Ectodermal cell (in vitro differentiated cells): ENCODE results near the gene KCNQ2.

Experiments
- H3K27ac ChIP-seq: 2 replicates; pipeline ENCODE4 v1.7.0; 2013; ENCODE audit warnings: mild to moderate bottlenecking, low read depth, low read length; ENCODE audit not compliant: insufficient read depth, poor library complexity, severe bottlenecking
- H3K27me3 ChIP-seq: 2 replicates; pipeline ENCODE4 v1.7.0; 2013; ENCODE audit warnings: mild to moderate bottlenecking, low read length; ENCODE audit not compliant: insufficient read depth, control insufficient read depth, poor library complexity, severe bottlenecking
- H3K36me3 ChIP-seq: one replicate; pipeline ENCODE4 v1.7.0; 2013; ENCODE audit warnings: low read length; ENCODE audit not compliant: control insufficient read depth, insufficient read depth
- H3K4me1 ChIP-seq: one replicate; pipeline ENCODE4 v1.7.0; 2013; ENCODE audit warnings: low read length; ENCODE audit not compliant: control insufficient read depth, insufficient read depth
- H3K4me3 ChIP-seq: 2 replicates; pipeline ENCODE4 v1.7.0; 2013; ENCODE audit warnings: low read depth, low read length, control low read depth; ENCODE audit not compliant: insufficient read depth
- H3K9me3 ChIP-seq: 2 replicates; pipeline ENCODE4 v1.7.0; 2013; ENCODE audit warnings: mild to moderate bottlenecking, low read length, moderate library complexity; ENCODE audit not compliant: control insufficient read depth
- WGBS, 2 experiments: methylation state at CpG; one replicate each; pipeline ENCODE4 v1.1.7; 2013; ENCODE audit warnings: missing lambda C conversion rate in 2 of 2; 5-methylcytosine and 5-hydroxymethylcytosine counted together

Gene KCNQ2

GRCh38 chr20:63463400-63464288 is 8.8 kb downstream of the KCNQ2 start:
- Histone ChIP-seq H3K27me3 (no peaks in the 10 kb centered on the region), H3K4me3 (no peak overlapping the region), H3K36me3 (no peaks in the 10 kb centered on the region), H3K27ac (no peak overlapping the region), H3K9me3 (no peaks in the 10 kb centered on the region), H3K4me1 (peaks cover 24% of the 10 kb centered on the region)
- 76 to 81% methylated on average over 22 of the region's 22 CpGs for WGBS, 2 experiments

DNA sequence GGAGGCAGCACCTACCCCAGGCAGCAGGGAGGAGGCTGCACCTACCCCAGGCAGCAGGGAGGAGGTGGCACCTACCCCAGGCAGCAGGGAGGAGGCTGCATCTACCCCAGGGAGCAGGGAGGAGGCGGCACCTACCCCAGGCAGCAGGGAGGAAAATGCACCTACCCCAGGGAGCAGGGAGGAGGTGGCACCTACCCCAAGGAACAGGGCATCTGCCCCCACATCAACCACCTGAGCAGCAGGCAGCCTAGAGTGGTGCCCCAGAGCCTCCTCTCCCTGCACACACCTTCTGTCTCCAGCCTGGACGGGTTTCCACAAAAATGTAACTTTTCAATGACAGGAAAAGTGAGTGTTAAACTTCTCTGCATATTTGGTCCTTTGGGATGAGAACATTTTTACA is 10.2 kb downstream of the KCNQ2 start:
- no peaks in the 10 kb centered on the region for H3K27me3 ChIP-seq
- 76 to 91% methylated on average over 2 of the region's 2 CpGs for WGBS, 2 experiments

DNA sequence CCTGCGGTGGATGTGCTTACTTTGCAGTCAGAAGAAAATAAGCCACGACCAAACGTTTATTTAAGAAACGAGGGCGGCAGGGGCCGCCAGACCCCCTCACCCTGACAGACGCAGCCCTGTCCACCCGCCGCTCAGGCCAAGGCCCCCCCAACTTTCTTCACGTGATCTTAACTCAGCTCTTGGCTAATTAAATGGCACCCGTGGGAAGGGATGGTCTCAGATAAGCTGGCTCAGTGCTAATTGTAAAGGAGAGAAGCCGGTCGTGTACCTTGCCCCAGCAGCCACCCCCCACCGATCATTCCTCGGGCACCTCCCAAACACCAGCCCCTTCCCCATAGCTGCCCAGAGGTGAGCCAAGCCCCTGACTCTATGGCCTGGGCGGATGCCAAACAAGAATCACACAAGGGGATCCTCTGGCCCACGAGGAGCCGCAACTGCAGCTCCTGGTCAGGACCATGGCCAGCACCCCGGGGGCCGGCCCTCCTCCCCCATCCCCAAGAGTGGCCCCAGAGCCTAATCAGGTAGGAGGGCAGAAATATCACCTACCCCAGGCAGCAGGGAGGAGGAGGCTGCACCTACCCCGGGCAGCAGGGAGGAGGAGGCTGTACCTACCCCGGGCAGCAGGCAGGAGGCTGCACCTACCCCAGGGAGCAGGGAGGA is 11.2 kb downstream of the KCNQ2 start:
- Histone ChIP-seq H3K4me1 (peaks cover 24% of the 10 kb centered on the region), H3K27ac (no peak overlapping the region), H3K27me3 (no peaks in the 10 kb centered on the region), H3K4me3 (no peak overlapping the region), H3K9me3 (no peaks in the 10 kb centered on the region), H3K36me3 (no peaks in the 10 kb centered on the region)
- 74% methylated on average over 22 of the region's 22 CpGs for WGBS, 2 experiments

More for the DNA sequence above, 10.2 kb downstream of the KCNQ2 start:
- Histone ChIP-seq H3K36me3 (no peaks in the 10 kb centered on the region), H3K4me3 (no peak overlapping the region), H3K4me1 (peaks cover 24% of the 10 kb centered on the region), H3K27ac (no peak overlapping the region), H3K9me3 (no peaks in the 10 kb centered on the region)

- Histone ChIP-seq H3K27me3 (no peaks in the 10 kb centered on the region), H3K27ac (no peak overlapping the region), H3K4me1 (peaks cover 27% of the 10 kb centered on the region), H3K4me3 (no peak overlapping the region), H3K36me3 (no peaks in the 10 kb centered on the region), H3K9me3 (no peaks in the 10 kb centered on the region)
- 93 to 94% methylated on average over 17 of the region's 17 CpGs for whole genome bisulfite sequencing, 2 experiments
These were observed 13.4 kb downstream of the KCNQ2 start for GRCh38 chr20:63459070-63459380.

DNA sequence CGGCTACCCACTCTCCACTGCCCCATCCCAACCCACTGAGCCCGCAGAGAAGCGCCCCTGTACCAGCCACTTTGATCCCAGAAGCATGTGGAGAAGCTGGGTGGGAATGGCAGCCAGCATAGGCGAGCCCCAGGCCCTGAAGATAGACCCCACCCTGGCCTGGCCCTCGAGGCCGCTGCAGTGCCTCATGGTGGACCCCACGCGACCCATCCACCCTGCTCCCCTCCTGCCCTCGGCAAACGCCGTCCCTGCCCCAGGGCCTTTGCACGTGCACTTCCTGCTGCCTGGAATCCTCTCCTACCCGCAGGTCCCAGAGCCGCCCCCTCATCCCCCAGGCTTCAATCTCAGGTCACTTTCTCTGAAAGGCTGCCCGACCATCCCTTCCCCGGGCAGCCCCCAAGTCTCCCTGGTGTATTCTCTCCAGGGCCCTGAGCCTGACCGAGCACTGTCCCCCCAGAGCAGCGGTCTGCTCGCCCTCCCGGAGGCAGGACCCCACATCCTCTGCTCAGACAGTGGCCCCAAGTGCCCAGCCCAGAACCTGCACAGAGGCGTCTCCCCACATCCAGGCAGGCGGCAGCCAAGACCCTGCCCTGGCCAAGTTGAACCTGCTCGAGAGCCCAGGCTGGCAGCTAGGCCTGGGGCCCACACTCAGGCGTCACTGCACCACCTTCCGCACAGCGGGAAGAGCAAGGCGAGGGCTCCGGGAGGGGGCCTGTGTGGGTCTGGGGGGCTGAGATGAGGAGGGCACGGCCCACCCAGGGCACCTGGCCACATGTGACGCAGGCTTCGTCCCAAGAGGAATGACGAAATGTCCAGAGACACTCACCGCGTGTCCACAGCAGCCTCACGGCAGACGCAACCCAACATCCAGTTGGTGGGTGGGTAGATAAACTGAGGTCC is 14.0 kb downstream of the KCNQ2 start:
- no peaks in the 10 kb centered on the region for H3K27me3 ChIP-seq
- peaks cover 27% of the 10 kb centered on the region for H3K4me1 ChIP-seq
- no peak overlapping the region for H3K27ac ChIP-seq
- H3K36me3 ChIP-seq = no peaks in the 10 kb centered on the region
- 94 to 96% methylated on average over 36 of the region's 36 CpGs for WGBS, 2 experiments
- no peak overlapping the region for H3K4me3 ChIP-seq
- H3K9me3 ChIP-seq = no peaks in the 10 kb centered on the region

DNA sequence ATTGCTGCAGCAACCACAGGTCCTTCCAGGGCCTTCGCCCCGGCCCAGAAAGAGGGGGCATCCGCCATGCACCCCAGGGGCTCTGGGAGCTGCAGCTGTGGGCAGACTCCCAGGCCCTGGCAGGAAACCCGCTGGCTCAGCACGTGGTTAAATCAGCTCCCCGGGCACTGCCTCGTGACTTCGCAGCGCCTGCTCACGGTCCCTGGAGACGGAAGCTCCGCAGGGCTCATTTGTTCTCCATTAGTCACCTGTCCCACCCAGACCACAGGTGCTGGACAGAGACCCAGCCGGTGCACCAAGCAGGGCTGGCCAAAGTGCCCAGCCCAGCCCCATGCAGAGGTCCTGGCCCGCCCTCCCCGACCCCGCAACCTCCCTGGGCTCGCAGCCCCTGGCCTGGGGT is 14.7 kb downstream of the KCNQ2 start:
- H3K27ac ChIP-seq = no peak overlapping the region
- H3K4me3 ChIP-seq = no peak overlapping the region
- H3K9me3 ChIP-seq = no peaks in the 10 kb centered on the region
- peaks cover 26% of the 10 kb centered on the region for H3K4me1 ChIP-seq
- WGBS, 2 experiments = 87 to 89% methylated on average over 17 of the region's 17 CpGs
- H3K27me3 ChIP-seq = no peaks in the 10 kb centered on the region
- no peaks in the 10 kb centered on the region for H3K36me3 ChIP-seq

DNA sequence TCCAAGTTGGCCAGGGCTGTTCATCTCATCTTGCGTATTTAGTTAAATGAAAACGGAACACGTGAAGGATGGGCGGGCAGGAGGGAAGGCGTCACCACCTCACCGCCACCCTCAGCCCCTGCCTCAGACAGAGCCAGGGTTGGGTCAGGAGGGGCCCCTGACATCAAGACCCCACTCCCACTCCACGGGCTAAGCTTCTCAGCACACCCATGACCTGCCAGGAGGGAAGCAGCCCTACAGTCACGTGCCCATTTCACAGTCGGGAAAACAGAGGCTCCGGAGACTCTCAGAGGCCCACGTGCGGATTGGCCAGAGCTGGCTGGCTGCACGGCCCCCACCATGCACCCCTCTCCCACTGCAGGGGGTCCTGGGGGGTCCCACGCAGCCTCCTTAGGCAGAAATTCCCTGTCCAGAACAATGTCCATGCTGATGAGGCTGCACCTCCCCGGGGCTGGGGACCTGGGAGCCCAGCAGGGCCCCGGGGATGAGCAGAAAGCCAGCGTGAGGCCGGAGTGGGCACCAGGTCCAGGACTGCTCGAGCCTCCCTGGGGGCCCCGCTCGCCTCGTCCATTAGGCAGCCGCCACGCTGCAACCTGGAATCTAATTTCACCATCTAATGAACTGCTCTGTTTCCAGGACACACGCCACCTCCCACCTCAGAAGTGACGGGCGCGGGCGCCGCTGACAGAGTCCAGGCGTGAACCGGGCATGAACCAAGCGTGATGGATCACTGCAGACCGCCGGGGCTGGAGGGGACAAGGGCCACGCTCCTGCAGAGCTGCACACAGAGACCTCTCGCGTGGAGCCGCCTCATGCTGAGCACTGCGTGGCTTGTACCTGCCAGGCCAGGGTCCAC is 15.8 kb downstream of the KCNQ2 start:
- Histone ChIP-seq H3K27me3 (no peaks in the 10 kb centered on the region), H3K36me3 (no peaks in the 10 kb centered on the region), H3K27ac (no peak overlapping the region), H3K9me3 (no peaks in the 10 kb centered on the region), H3K4me3 (no peak overlapping the region), H3K4me1 (peaks cover 26% of the 10 kb centered on the region)
- 90% methylated on average over 40 of the region's 40 CpGs for WGBS, 2 experiments

GRCh38 chr20:63455568-63455859 is 16.9 kb downstream of the KCNQ2 start:
- no peak overlapping the region for H3K27ac ChIP-seq
- H3K4me3 ChIP-seq = no peak overlapping the region
- no peaks in the 10 kb centered on the region for H3K9me3 ChIP-seq
- WGBS, 2 experiments = 96% methylated on average over 10 of the region's 10 CpGs
- H3K4me1 ChIP-seq = peaks cover 26% of the 10 kb centered on the region
- H3K36me3 ChIP-seq = no peaks in the 10 kb centered on the region
- H3K27me3 ChIP-seq = no peaks in the 10 kb centered on the region

- H3K4me3 ChIP-seq = no peak overlapping the region
- no peak overlapping the region for H3K27ac ChIP-seq
These were observed 17.5 kb downstream of the KCNQ2 start for GRCh38 chr20:63454731-63455567.

More at GRCh38 chr20:63454731-63455567, 17.5 kb downstream of the KCNQ2 start:
- Histone ChIP-seq H3K27me3 (no peaks in the 10 kb centered on the region), H3K9me3 (no peaks in the 10 kb centered on the region), H3K4me1 (peaks cover 29% of the 10 kb centered on the region), H3K36me3 (no peaks in the 10 kb centered on the region)
- 46 to 49% methylated on average over 35 of the region's 35 CpGs for WGBS, 2 experiments
